Measurements from ENCODE around the gene SEMA5B.

SEMA5B gene

DNA sequence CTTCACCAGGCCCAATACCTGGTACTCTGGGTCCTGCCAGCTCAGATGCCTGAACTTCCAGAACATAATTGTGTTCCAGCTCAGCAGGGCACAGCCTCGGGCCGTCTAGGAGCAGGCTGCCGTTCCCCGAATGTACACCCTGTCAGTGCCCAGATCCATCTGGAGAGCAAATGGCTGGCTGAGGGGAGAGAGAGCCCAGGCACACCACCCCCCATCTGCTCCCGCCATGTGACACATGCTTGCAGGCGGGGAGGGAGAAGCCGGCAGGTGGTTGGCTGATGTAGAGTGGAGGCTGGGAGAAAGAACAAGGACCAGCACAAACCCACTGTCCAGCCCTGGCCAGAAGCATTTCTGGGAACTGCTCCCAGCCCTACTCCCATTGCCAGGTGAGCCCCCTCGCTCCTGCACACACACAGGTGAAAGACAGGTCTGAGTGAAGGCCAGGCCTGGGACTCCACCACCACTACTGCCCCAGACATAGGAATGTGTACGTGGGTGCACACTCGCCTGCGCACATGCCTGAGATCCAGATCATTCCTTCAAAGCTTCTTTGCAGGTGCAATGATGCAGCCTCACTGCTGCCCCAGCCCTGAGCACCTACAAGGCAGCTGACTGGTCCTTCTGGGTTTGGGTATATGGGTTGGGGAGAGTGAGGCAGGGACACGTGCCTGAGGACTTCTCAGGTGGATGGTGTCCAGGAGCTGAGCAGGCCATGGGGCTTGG lies 53.5 kb downstream of the SEMA5B start:
- DNase-seq (ENCODE audit: low read depth), result no peak

DNA sequence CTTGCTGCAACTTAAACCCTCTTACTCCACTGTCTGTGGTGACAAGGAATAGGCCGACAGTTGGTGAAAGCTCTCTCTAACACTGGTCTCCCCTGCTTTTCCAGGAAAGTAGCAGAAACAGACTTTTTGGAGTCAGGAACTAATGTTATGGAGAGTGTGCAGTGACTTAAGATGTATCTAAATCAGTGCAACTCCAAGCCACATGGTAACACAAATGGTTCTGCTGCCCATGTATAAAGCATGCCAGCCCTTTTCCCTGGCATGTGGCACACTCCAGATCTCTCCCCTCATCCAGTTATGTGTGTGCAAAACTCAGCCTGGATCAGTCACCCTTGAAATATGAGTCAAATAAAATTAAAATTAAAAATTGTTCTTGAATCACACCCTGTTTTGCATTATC lies 55.4 kb downstream of the SEMA5B start:
- no peak for DNase-seq (ENCODE audit: low read depth)

DNA sequence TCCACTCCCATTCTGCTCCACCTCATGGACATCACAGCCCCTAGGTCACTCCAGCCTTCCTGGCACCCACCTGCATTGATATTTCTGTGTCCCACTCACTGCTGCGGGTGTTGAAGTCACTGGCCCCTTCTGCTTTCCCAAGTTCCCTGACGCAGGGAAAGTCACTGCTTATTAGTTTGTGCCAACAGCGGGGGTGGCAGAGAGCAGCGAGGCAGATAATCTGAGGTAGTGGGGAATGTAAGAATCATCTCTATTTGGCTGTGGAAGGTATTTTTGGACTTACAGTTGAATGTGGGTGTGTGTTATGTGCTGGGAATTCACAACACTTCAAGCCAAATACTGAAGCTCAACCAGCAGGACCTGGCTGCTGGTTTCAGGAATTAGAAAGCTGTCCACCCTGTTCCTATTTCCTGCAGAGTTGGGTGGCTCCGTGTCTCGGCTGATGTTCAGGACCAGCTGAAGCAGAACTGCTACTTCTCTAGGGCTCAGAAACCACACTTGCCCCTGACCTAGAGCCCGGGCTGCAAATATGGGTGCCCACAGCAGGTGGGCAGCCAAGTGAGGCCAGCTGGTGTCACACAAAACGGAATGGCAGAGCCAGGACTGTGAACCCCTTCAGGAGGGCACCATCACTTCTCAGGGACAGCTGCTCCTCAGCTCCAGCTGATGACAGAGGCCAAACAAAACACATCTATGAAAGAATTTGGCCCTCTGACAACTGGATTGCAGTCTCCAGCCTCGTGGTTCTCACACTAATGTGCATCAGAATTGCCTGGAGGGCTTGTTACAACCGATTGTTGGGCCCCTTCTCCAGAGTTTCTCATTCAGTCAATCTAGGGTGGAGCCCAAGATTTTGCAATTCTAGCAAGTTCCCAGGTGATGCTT lies 57.7 kb downstream of the SEMA5B start:
- DNase-seq (ENCODE audit: low read depth), result peak; percentile 62

DNA sequence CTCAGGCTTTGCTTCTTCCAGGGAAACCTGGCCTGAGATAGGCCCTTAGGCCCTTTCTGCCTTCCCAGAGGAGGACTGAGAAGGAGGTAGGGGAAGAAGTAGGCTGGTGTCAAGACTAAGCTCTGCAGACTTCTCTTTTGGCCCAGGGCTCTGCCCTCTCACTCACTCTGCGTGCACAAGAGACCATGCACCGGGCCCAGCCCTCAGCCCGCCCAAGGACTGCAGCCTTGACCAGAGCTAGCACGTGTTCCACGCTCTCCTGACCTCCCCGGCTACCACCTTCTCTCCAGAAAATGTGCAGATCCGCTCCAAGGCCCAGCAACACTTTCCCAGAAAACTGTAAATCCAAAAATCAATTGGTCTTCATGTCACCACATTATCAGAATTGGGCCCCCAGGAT lies 59.8 kb downstream of the SEMA5B start:
- DNase-seq (ENCODE audit: low read depth), result no peak

DNA sequence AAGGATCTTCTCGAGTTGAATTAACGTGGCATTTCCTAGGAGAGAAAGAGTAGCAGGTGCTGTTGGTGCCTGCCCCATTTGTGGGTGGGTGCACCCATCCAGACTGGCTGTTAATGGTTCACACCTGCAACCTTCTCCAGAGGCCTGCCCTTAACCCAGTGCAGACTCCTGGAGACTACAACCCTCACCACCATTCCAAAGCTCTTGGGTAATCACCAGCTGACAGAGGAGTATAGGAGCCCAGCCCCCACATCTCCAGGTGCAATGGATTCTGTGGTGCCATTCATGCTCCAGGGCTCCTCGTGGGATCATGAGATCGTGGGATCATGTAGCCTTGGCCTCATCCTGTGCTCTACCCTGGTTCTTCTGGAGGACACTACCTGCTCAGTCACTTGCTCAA lies 60.2 kb downstream of the SEMA5B start:
- no peak for DNase-seq (ENCODE audit: low read depth)

DNA sequence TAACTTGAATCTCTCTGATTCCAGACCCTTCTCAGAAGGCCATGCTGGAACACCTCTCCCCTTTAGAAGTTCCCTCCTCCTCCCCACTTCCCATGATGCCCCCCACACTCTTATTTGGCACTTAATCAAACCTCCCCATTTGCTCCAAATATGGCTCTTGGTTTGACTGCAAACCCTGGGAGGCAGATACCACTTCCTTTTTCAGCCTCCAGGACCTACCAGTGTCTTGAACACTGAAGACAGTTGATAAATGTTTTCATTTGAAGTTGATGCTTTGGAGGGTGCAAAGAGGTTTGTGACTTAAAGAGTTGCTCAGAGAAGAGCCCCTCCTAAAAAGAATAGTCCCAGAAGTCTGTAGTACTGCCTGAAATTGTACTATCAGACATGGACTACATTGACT lies 61.5 kb downstream of the SEMA5B start:
- no peak for DNase-seq (ENCODE audit: low read depth)

DNA sequence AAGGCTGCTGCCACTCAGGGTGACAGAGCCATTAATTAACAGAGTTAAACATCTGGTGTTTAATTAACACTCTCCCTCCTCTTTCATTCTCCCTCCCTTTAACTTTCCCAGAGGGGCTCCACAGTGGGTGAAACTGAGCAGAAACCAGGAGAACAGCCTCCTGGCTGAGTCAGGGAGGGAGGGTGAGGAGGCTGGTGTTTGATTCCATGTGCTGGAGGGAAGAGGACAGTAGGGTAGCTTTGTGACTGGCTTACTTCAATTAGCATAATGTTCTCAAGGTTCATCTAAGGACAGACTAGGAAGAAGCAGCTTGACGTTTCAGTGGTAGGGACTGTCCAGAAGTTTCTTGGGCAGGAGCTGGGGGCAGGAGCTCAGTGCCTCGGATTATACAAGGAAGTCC lies 62.8 kb downstream of the SEMA5B start:
- no peak for DNase-seq (ENCODE audit: low read depth)

DNA sequence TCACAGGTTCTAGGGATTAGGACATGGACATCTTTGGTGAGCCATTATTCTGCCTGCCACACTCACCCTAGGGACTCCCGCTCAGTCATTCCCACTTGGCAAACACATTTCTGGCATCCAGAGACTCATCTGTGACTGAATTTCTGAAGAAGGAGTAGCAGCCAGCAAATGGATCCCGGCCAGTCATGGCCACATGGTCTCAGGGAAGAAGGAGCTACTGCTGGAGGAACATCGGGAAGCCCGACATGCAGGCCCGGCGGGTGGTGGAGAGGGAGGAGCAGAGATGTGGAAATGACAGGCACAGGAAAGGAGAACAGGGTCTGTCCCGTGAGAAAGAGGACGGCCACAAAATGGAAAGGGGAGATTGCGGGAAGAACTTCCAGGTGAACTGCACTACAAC lies 65.4 kb downstream of the SEMA5B start:
- DNase-seq (ENCODE audit: low read depth), result no peak

DNA sequence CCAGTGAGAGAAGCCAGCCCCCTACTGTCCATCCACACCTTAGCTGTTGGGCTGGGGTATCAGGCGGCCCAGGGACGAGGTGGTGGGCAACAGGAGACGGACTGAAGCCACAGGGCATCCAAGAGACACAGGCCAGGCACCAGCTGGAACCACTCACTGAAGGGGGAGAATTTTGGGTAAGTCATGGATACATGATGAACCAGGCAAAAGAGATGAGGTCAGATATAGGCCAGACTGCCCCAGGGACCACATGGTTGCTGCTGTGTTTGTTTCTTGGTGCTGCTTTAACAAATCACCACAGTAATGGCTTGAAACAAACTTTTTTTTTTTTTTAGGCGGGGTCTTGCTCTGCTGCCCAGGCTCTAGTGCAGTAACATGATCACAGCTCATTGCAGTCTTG lies 66.4 kb downstream of the SEMA5B start:
- peak; percentile 77 for DNase-seq (ENCODE audit: low read depth)

DNA sequence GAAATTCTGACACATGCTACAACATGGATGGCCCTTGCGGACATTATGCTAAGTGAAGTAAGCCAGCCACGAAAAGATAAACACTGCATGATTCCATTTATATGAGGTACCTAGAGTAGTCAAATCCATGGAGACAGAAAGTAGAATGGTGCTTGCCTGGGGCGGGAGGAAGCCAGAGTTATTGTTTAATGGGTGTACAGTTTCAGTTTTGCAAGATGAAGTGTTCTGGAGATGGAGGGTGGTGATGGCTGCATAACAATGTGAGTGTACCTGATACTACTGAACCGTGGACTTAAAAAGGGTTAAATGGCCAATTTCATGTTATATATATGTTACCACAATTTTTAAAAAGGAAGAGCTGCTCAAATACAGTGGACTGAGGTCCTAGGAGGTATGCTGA lies 66.9 kb downstream of the SEMA5B start:
- DNase-seq (ENCODE audit: low read depth), result no peak

DNA sequence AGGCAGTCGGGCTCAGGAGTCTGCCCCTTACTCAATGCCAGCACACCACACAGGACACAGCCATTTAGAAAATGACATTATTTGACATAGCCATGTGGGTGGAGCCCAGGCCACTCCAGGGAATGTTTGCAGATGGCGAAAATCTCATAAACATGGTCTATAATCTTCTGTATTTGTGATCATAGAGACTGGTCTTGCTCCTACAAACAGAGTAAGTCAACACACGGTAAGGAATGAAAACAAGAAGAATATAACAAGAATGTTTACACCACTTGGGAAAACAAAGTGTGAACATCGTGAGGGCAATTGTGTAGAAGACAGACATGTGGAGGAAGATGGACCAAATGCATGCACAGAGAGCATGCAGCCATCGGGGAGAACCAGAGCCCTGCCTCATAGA lies 68.2 kb downstream of the SEMA5B start:
- DNase-seq (ENCODE audit: low read depth), result no peak

DNA sequence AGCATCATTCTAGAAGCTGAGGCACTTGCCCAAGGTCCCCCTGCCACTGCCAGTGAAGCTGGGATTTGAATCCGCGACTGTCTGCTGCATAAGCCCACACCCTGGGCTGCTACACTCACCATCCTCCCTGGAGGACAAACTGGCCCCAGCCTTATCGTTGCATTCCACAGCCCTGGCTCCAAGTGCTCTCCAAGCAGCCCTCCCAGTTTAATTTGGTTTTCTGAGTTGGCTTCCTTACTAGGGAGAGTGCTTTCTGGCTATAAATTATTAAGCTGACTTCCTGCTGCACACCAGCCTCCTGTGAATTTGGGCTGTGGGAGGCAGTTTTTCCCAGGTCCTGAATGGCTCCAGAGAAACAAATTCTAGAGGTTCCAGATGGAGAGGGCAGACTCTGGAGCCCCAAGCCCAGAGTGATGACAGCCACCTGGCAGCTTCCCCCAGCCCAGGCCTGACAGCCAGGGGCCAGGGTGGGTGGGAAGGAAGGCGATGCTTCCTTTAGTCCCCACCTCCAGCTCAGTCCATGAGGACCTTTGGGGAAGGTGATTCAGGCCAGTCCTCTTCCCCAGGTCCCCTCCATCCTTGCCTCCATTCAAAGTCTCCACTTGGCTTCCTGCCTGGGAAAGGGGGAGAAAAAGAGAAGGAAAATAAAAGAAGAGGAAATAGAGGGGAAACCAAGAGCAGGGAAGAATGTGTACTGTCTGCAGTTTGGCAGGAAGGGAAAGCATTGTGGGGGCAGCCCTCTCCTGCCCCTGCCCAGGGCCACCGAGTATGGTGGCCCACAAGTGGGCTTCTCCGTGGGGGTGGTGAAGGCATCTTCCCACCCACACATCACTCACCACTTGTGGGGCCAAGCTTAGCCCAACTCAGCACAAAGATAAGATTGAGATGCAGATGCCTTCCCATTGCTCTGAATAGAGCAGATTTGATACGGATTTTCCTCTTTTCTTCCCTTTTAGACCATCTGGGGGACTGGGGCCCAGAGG lies 69.6 kb downstream of the SEMA5B start:
- no peak for DNase-seq (ENCODE audit: low read depth)

DNA sequence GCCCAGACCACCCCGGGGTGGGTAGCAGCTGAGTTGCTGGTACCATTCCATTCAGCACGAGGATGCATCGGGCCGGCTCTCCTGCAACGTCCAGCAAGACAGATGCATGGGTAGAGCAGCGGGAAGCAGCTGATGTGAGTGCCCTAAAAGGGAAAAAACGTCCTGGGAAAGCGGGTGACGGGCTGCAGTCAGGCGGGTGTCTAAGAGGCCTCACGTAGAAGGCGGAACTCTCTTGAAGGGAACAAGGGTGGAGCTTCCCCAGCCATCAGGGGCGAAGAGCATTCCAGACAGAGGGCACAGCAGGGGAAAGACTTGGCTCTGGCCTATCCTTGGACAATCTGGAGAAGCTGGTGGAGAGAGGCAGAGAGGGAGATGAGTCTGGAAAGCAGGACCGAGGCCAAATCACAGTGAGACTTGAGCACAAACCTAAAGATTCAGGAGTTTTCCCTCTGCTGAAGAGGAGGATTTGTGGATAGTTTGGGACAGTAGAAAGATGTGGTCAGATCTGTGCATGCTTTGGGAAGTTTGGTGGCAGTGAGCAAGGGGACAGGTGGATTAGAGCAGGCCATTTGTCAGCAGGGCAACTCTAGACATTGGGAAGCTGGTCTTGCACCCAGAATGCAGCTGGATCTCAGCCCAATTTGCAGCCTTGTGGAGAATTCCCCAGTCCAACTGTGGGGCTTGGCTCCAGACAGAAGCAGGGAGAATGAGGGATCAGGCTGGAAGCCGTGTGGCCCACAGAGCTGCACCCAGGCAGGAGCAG lies 70.7 kb downstream of the SEMA5B start:
- no peak for DNase-seq (ENCODE audit: low read depth)

DNA sequence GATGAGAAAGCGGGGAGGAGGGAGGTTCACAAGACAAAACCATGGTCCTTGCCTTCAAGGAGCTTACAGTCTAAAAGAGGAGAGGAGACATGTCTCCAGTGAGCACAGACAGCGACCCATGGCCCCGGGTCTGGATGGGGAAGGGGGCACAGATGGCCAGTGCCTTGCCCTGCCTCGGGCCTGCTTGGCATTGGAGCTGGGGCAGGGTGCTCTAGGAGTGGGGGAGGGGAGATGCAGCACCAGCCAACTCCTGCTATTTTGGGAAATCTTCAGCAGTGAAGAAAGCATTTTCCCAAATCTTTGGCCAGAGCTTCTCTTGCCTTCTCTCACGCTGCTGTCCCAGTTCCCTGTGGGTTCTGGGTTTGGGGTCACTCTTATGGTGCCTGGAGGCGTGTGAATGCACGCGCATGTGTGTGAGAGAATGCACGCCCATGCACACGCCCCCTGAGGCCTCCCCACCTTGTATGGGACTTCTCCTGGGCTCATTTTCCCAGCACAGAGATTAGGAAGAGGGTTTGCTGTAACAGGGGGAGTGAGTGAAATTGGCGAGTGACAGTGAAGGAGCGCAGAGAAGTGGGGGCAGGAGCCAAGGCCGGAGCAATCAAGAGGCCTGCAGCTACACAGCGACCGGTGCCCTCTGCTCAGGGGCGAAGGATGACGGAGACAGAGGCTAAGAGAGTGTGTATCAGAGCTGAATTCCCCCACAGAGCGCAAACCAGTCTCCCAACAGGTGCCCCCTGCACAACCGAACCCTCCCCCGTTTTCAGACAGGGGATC lies 71.5 kb downstream of the SEMA5B start:
- DNase-seq (ENCODE audit: low read depth), result no peak

DNA sequence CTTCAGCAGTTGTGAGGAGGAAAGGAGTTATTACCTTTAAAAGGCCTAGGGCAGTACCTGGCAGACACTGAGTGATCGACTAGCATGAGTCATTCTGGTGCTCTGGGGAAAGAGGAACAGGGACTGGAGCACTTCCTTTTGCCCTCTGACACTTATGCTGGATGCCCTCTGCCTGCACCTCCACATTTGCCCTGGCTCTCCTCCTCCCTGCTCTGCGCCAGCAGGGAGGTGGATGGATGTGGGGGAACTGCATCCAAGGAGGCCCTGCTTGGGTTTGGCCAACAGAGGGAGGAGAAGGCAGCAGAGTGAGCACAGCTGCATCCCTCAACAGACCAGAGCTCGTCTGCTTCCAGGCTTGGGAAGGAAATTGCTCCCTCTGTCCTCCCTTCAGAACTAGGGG lies 75.0 kb downstream of the SEMA5B start:
- DNase-seq (ENCODE audit: low read depth), result no peak

DNA sequence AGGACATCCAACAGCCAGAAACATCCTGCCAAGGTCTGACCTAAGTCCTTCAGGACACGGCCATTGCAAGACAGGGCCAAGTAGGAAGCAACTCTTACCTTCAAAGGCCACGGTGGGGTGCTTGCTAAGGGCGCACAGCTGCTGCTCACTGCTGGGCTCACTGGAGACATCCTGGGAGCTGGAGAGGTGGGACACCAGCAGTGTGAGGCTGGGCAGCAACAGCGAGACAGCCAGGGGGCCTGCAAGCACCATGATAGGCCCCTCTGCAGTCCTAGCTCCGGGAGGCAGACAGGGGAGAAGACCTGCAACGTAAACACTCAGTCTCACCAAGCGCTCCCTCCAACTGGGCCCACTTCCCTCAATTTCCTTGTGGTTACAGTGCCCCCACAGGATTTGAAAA lies 79.2 kb downstream of the SEMA5B start:
- DNase-seq (ENCODE audit: low read depth), result no peak

DNA sequence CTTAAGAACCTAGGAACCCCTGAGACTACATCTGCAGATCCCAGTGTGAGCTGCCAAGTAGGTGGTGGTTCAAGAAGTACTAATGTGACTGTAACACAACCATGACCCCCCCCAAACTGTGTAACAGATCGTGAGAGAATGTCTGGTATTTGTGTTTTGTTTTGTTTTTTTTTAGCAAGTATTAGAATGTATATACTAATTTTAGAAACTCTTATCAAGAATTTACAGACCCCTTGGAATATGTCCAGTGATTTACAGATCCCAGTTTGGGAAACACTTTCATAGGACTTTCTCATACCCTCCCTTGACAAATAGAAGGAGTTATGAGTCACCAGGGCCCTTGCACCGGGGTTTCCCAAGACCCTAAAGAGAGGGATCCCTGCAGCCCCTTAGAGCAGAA lies 79.8 kb downstream of the SEMA5B start:
- no peak for DNase-seq (ENCODE audit: low read depth)

DNA sequence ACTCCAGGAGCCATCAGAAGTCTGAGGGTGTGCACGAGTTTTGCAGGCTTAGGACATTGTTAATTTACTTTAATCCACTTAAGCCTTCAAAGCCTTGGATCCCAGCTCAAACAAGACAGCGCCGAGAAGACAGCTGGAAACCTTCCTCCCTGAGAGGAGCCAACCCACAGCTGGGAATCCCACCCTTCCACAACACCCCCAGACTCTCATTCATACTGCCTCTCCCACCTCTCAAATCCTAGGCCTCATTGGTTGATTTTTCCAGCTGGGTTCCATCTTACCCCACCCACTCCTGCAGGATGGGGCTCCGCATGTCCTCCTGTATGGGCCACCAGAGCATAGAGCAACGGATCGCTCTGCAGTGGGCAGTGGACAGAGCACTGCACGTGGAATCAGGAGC lies 80.4 kb downstream of the SEMA5B start:
- no peak for DNase-seq (ENCODE audit: low read depth)

DNA sequence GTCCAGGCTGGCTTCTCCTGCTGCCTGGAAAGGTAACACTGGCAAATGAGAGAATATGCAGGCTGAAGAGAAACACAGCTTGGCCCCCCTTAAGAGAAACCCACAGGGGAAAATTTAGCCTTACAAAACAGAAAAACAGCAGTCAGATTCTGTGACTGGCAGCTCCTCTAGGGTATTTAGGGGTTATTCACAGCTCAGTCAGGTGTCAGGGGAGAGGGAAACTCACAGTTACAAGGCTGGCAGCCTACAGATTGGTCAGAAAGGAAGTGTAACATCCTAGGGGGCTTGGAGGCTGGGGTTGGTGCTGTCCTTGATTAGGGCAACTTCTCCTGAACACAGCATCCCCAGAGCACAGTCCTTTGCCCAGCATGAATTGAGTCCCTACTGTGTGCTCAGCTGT lies 81.4 kb downstream of the SEMA5B start:
- no peak for DNase-seq (ENCODE audit: low read depth)

DNA sequence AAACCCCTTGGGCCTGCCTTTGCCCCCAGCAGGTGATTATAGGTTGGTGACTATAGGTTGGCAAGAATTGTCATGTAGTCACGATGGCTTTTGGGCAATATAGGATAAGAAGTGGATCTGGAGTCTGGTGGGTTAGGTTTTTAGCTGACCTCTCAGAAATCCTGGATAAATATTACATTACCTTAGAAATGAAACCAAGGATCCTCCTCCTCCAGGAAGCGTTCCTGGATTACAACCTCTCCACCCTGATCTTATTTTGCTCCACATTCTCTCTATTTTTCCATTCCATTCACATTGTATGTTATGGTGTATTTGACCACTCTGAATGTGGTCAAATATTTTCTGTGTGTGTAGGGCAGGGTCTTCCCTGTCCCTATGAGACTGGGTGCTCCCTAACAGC lies 82.3 kb downstream of the SEMA5B start:
- DNase-seq (ENCODE audit: low read depth), result no peak

DNA sequence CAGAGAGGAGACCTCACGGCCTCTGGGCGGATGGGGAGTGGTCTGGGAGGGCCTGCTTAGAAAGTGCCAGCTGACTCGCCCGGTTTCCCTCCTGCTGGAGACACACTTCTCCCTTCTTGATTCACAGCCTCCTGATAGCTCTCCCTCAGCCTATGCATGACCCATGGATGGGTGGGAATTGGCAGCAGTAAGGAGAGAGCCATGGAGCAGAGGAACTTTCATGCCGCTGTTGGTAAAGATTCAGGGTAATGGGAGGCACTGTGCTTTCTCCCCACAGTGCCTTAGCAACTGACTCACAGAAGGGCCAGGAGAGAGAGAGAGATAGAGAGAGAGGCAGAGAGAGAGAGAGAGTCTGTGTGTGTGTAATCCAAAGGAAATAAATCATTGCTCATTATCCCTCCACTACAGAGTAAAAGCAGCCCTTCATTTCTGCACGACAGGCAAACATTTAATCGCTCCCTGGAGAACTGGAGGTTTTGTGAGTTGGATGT lies 82.8 kb downstream of the SEMA5B start:
- DNase-seq (ENCODE audit: low read depth), result no peak
